TTC549 (cell line): Measurements from ENCODE around the gene ARHGAP40.
"Not testable (repeated sequence)": the region's sequence is repeated elsewhere in the genome, so short reads cannot be mapped to it uniquely, and the experiment has no call there.

Source experiments
- FAIRE-seq: peaks from 2 replicates; lab custom pipeline; 2012; peaks lifted over from hg19 to GRCh38; lab: Jason Lieb, UNC

ARHGAP40 gene

DNA sequence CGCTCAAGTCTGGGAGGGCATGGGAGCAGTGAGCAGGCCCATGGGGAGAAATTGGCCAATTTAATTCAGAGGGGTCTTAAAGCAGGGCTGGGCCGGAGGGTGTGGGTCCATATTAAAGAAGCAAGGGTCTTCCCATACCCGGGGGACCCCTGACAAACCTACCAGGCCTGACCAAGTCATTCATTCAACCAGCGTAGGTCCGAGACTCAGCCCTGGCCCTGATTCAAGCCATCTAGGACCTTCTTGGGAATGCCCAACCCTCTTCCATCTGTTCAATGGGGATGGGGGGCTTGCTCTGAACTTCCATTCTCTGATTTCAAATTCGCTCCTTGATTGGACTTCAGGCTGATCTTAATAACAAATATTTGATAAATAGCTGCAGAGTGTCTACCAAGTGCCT, 13.3 kb upstream of the ARHGAP40 start:
- no peak for FAIRE-seq

DNA sequence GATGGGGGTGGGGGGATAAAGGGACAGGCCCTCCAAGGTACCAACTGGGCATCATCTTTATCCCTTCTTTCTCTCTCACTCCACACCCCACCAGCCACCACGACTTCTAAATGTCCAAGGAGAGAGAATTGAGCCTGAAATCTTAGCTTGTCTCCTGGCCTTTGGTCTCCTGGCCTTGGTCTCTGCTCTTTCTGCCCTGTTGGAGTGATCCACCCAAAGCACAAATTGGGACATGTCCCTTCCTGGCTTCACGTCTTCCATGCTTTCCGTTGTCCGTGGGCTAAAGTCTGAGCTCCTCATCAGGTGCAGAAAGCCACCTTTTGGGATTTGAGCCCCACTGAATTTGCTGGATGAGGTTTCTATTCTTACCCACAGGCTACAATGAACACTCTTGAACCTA, 12.3 kb upstream of the ARHGAP40 start:
- no peak for FAIRE-seq

DNA sequence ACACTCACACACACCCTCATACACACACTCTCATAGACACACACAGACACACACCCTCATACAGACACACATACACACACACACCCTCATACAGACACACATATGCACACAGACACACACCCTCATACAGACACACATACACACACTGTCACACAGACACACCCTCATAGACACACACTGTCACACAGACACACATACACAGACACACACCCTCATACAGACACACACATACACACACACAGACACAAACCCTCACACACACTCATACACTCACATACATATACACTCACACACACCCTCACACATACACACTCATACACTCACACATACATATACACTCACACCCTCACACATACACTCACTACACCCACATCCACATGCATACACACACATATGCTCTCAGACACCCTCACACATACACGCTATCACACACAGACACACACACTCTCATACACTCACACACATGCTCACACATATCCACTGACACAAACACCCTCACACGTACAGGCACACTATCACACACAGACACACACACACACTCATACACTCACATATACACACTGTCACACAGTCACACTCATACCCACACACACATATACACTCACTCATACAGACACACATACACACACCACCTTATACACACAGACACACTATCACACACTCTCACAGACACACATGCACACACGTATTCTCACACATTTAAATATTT, 11.5 kb upstream of the ARHGAP40 start:
- no peak for FAIRE-seq

DNA sequence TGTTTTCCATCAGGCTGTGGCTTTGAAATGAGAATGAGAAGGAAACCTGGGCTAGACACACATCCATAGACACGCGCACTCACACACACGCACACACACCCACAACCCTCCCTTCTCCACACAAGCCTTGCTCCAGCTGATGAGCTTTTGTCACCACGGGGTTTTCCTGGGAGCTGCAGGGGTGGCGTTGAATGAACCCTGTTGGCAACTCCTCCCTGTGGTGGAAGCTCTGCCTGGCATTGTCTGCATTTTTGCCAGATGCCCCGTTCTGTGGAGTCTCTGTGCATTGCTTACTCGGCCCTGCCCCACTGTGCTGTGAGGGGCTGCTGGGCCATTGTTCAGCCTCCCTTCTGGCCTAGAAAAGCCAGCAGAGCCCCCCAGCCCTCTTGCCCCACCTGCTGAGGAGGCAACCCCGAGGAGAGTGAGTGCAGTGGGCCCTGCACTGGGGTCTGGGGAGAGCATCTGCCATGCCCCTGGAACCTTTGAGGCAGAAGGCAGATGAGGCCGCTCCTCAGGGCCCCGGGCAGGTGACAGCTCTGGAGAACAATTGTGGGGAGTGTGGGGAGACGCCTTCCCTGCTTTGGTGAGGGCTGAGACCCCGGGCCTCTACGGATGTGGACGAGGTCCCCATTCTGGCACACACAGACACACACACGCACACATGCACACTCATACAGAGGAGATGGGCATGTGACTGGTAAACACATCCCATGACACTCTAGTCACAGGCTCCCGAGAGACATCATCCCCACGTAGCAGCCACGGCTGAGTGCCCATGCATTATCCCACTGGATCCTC, 10.7 kb upstream of the ARHGAP40 start:
- FAIRE-seq, result no peak

DNA sequence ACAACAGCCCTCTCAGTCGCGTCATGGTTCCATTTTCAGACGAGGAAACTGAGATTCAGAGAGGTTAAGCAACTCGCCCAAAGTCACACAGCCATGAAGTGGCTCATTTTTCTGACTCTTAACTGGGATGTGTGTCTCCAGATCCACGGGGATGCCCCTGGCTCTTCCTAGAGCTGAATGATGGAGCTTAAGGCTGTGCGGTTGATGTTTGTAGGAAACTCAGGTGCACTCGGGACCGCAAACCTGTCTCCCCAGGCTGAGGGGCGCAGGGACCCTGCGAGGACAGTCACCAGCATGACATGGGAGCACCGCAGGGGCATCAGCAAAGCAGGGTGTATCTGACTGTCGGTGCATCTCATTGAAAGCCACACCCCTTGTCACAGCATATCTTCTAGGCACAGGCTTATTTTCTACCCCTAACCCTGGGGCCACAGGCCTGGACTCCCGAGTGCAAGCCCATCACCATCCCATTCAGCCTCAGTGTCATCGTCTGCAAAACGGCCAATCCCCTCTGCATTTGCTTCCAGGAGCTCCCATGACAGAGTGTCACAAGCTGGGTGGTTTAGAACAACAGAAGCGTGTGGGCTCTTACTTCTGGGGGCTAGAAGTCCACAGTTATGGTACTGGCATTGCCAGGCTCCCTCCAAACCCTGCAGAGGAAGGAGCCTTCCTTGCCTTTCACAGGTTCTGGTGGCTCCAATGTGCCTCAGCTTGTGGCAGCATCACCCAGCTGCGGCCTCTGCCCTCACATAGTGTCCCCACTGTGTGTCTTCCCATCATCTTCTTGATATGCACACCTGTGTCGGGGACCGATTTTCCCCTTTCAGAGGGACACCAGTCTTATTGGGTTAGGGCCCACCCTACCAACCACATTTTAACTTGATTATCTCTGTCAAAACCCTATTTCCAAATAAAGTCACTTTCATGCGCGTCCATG, 9.9 kb upstream of the ARHGAP40 start:
- no peak for FAIRE-seq

DNA sequence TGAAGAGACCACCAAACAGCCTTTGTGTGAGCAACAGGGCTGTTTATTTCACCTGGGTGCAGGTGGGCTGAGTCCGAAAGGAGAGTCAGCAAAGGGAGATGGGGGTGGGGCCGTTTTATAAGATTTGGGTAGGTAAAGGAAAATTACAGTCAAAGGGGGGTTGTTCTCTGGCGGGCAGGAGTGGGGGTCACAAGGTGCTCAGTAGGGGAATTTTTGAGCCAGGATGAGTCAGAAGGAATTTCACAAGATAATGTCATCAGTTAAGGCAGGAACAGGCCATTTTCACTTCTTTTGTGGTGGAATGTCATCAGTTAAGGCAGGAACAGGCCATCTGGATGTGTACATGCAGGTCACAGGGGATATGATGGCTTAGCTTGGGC, 9.2 kb upstream of the ARHGAP40 start:
- FAIRE-seq, result not testable (repeated sequence)

DNA sequence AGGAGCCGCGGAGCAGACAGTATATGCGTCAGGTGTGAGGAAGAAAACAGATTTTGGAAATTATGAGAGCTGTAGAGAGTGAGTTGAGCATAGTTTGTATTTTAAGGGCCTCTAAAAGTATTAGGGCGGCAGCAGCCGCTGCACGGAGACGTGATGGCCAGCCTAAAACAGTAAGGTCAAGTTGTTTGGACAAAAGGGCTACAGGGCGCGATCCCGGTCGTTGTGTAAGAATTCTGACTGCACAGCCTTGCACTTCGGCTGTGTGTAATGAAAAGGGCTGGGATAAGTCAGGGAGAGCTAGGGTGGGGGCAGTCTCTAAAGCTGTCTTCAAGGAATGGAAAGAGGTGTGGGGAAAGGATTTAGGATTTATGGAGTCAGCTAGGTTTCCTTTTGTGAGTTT, 7.3 kb upstream of the ARHGAP40 start:
- not testable (repeated sequence) for FAIRE-seq

DNA sequence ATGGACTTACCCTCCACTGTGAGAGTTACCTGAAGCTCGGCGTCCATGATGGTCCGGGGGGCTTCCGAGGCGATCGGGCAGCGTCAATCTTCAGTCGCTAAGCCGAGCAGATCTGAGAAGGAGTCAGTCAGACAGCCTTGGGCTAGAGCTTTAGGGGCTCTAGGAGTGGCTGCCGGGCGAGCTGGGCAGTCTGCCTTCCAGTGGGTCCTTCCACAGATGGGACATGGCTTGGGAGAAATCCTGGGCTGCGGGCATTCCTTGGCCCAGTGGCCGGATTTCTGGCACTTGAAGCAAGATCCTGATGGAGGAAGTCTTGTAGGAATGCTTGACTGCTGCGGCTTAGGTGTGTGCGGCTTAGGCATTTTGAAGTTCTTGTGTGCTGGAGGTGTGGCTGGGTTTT, 5.7 kb upstream of the ARHGAP40 start:
- not testable (repeated sequence) for FAIRE-seq

DNA sequence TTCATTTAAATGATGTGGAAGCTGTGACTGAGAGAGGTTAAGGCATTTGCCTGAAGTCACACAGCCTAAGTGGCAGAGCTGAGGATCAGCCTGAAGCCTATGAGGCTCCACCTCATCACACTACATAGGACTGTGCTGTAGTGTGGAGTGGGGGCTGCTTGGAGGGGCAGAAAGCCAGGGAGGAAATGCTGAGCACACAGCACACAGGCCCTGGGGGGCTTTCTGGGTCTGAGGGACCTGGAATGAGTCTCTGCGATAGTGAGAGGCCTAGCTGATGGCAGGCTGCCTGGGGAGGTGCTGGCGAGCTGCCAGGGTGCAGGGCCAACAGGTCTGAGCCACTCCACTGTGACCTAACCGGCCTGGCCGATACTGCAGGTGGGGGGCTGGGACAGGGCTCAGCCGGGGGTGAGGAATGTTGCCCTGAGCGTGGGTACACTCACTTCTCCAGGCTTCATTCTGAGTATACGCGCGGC, 2.2 kb upstream of the ARHGAP40 start:
- FAIRE-seq, result no peak

DNA sequence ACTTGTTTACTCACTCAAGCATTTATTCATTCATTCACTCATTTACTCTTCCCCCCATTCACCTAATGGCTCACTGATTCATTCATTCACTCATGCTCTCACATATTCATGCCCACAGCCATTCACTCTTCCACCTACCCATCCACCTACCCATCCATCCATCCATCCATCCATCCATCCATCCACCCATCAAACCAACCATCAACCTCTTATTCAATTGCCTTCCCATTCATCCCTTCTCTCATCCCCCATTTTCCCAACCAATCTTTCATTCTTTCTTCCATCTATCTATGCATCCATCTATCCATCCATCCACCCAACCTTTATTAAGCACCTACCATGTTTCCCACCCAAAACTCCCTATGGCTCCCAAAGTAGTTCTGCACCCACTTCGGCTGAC, 1.6 kb upstream of the ARHGAP40 start:
- FAIRE-seq, result no peak

DNA sequence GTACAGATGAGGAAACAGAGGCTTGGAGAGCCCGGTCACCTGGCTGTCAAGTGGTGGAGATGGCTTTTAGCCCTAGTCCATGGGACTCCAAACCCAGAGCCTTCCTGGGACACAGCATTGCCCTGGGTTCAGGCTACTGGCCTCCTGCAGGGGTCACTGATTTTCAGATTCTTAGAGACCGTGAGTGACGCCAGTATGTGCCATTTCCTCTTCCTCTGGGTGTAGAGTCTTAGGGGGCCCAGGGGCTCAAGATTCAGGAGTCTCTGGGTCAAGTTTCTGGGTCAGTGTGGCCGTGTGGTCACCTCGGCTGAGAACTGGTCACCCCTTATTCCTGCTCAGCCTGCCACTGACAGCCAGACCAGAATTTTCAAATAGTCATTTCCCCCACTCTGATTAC, 574 bp downstream of the ARHGAP40 start:
- no peak for FAIRE-seq

DNA sequence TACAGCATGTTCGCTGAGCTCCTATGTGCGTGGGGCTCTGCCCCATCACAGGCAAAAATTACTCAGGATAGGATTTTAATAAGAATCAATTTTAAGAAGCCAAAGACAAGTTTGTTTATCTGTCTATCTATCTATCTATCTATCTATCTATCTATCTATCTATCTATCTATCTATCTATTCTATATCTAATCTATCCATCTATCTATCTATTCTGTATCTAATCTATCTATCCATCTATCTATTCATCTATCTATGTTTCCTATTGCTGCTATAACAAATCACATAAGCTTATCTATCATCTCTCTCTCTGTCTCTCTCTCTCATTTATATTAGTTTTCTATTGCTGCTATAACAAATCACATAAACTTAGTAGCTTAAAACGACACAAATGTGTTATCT, 1.7 kb downstream of the ARHGAP40 start:
- FAIRE-seq, result no peak

DNA sequence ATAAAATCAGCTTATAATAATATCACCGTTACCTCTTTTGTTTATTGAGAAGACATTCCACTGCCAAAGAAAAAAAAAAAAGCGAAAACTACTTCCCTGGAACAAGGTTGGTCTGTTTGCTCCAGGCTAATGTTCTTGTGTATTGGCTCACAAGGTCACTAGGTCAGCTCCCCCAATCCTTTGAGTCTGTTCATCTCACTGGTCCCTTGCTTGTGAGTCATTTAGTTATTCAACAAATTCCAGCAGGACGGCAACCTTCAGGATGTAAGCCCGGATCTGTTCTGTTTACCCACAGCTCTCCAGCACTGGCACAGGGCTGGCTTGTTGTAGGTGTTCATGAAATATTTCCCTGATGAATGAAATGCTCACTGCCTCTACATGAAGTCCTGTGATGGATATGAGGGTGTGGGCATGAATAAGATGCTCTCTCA, 3.3 kb downstream of the ARHGAP40 start:
- FAIRE-seq, result no peak

DNA sequence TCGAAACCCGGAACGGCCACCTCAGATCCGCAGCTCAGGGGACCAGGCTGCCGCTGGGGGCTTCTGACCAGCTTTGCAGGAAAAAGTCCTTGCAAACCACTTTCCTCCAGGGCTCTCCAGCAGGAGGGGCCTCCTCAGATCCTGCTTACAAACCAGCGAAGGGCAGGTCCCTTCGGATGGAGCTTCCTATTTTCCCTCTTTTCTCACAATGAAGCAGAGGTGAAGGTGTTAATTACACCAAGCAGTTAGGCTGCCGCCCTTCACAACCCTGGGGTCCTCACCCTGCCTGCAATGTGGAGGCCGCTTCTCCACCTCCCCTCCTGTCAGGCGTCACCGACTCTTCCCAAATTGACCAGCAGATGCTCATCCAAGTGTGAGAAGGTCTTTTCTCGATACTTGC, 5.7 kb downstream of the ARHGAP40 start:
- no peak for FAIRE-seq

DNA sequence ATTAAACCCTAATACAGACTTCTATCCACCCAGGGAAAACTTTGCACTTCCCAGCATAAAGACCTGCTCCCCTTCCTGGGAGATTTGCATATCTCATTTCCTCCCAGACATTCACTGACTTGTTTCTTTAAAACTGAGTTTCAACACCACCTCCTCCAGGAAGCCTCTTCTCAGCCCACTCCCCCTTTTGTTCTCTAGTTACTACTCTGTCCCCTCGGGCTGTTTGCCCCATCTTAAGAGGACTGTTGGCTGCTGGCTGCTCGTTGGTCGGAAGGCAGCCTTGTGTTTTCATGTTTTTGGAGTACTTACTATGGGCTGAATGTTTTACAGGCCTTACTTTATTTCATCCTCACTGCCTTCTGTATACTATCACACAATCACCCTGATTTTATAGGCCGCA, 6.6 kb downstream of the ARHGAP40 start:
- FAIRE-seq, result no peak

DNA sequence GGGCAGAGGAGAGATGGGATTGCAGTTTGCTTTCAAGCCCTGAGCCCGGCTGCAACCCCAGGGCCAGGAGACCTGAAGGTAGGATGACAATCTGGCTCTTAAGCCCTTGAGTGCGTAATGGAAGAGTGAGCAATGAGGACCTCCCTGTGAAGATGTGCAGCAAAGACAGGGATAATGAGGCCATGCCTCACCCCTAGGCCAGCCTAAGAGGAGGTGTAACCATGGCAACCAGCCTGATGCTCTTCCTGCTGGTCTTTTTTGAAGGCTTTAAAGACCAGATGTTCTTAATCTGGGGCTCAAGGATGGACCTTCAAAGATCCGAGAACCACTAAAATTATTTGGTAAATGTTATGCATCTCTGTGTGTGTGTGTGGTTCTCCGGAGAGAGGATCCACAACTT, 8.2 kb downstream of the ARHGAP40 start:
- FAIRE-seq, result no peak

DNA sequence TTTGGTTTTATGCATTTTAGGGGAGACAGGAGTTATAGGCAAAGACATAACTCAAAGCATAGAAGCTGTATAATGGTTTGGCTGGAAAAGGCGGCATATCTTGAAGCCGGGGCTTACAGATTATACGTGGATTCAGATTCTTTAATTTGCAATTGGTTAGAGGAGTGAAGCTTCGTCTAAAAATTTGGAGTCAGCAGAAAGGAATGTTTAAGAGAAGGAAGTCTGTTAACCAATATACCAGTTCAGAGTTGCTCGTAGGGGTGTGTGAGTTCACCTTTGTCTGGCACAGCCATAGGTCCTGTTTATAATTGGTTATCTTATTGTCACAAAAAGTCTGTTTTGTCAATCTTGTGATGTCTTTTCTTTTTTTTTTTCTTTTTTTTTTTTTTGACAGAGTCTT, 8.9 kb downstream of the ARHGAP40 start:
- no peak for FAIRE-seq

DNA sequence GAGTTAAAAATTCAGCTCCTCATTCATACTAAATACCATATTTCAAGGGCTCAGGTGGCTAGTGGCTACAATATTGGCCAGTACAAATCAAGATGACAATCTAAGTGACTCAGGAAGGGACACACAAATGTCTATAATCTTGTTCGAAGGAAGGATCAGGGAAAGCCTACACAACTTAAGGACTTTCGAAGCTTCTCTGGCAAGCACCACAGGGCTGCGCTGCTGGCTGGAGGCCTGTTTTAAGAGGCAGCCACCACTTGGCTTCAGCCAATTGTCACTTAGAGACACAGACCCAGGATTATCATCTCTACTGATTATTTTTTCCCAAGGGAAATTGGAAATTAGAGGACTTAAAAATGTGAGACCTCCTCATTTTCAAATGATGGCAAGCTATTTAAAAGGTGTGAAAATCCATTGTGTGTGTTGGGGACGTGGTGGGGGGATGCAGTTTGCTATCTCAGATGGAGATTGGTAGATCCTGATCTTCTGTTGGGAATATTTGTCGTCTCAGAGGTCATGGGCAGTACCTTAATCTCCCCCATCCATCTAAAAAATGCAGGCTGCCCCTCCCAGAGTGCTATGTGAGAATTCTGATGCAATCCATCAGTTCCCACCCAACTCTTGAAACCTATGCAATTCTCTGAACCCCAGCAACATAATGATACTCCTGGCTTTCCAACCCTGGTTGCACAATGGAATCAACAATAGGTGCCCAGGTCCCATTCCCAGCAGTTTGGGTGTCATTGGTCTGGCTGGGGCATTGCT, 11.3 kb downstream of the ARHGAP40 start:
- FAIRE-seq, result no peak

DNA sequence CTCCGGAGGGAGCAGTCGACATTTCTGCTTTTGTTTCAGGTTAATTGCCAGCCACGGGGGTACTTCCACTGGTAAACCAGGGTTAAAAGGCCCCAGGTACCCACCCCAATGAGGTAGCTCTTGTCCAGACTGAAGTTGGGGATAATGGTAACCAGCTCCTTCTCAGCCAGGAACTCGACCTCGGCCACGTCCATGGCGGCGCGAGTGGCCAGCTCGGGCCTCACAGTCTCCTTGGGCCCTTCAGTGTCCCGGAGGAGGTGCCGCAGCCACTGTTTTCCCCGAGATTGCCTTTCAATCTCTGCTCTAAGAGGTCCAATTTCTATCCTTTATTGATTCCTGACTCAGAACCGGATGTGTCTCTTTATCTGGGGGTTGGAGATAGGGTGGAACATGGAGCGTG, 13.7 kb downstream of the ARHGAP40 start:
- FAIRE-seq, result no peak

DNA sequence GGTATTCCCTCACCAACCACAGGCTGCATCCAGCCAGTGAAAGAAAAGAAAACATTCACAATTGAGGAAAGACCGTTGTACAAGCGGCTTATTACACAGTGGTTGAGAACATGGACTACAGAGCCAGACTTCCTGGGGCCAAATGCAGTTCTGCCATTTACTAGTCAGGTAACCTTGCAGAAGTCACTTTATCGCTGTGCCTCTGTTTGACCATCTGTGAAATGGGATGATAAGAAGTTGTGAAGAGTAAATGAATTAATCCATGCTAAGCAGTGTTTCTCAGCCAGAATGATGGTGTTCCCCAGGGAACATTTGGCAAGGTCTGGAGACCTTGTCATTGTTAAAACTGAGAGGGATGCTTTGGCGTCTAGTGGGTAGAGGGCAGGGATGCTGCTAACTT, 14.8 kb downstream of the ARHGAP40 start:
- FAIRE-seq, result no peak

DNA sequence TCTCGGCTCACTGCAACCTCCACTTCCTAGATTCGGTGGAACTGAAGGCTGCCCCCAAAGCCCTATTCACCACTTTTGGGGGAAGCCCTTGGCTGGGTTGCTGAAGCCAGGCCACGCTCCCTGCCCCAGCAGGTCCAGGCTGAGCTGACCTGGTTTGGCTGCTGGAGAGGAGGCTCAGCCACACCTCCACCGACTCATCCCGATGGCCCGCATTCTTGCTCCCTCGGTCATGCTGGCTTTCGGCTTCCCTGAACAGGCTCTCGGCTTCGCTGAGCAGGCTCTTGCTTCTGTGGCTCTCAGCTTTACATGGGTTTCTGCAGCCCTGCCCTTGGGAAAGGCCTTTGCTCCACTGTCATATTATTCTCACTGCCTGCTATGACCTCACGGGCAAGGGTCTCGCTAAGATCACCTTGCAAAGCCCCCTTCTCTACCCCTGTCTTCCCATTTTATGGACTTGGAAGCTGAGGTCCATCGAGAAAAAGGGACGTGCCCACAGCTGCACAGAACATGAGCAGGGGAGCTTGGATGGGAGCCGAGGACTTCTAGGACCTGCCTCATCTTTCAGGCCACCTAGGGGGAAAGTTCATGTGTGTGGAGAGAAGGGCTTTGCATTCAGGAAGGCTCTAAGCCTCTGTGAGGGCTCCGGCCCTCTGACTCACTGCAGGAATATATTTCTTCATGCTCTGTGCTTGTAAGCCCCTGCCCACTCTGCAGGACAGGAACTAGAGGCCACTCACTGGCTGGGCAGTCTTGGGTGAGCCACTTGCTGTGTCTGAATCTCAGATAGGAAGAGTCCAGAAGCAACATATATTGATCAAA, 15.6 kb downstream of the ARHGAP40 start:
- no peak for FAIRE-seq
